ENCODE measurements around the gene PUSL1.

PUSL1 gene

GRCh38 chr1:1318131-1318652 lies 9.8 kb downstream of the PUSL1 start:
- Histone ChIP-seq H3K9me3 (ENCODE audit: control insufficient read depth, low read length) (no peaks in the 10 kb centered on the region), H3K4me3 (ENCODE audit: insufficient read depth, low read depth, low read length) (no peak overlapping the region), H3K36me3 (ENCODE audit: control insufficient read depth, insufficient read depth, low read length) (peaks cover 20% of the 10 kb centered on the region), H3K27me3 (ENCODE audit: control insufficient read depth, insufficient read depth, low read length, poor library complexity, severe bottlenecking) (no peaks in the 10 kb centered on the region), H3K27ac (ENCODE audit: insufficient read depth, low read depth, low read length, poor library complexity, severe bottlenecking) (no peak overlapping the region), H3K4me1 (ENCODE audit: control insufficient read depth, insufficient read depth, low read length) (peaks cover 6% of the 10 kb centered on the region)
- WGBS, 2 experiments, result 94 to 95% methylated on average over 9 of the region's 9 CpGs

- H3K4me1 ChIP-seq (ENCODE audit: control insufficient read depth, insufficient read depth, low read length), result peaks cover 6% of the 10 kb centered on the region
- 93% methylated on average over 36 of the region's 36 CpGs for WGBS, 2 experiments
- H3K27ac ChIP-seq (ENCODE audit: insufficient read depth, low read depth, low read length, poor library complexity, severe bottlenecking), result no peak overlapping the region
- H3K36me3 ChIP-seq (ENCODE audit: control insufficient read depth, insufficient read depth, low read length), result peaks cover 17% of the 10 kb centered on the region
- no peaks in the 10 kb centered on the region for H3K27me3 ChIP-seq (ENCODE audit: control insufficient read depth, insufficient read depth, low read length, poor library complexity, severe bottlenecking)
- H3K9me3 ChIP-seq (ENCODE audit: control insufficient read depth, low read length), result no peaks in the 10 kb centered on the region
- no peak overlapping the region for H3K4me3 ChIP-seq (ENCODE audit: insufficient read depth, low read depth, low read length)
Observed at GRCh38 chr1:1318777-1319645, 10.6 kb downstream of the PUSL1 start.

DNA sequence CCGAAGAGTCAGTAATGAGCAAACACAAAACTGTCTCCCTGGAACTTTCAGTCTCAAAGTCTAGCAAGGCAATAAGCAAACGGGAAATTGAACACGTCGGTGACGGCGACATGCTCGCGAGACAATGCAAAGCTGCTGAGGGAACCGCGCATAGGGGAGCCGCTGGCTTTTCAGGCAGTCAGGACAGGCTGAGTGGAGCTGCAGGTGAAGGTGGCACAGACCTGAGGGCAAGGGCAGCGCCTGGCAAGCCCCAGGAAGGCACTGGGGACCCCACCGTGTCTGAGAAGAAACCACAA lies 11.2 kb downstream of the PUSL1 start:
- WGBS, 2 experiments, result 96% methylated on average over 13 of the region's 13 CpGs
- H3K27me3 ChIP-seq (ENCODE audit: control insufficient read depth, insufficient read depth, low read length, poor library complexity, severe bottlenecking), result no peaks in the 10 kb centered on the region
- H3K36me3 ChIP-seq (ENCODE audit: control insufficient read depth, insufficient read depth, low read length), result peaks cover 17% of the 10 kb centered on the region
- H3K27ac ChIP-seq (ENCODE audit: insufficient read depth, low read depth, low read length, poor library complexity, severe bottlenecking), result no peak overlapping the region
- H3K4me1 ChIP-seq (ENCODE audit: control insufficient read depth, insufficient read depth, low read length), result peaks cover 6% of the 10 kb centered on the region
- no peak overlapping the region for H3K4me3 ChIP-seq (ENCODE audit: insufficient read depth, low read depth, low read length)
- H3K9me3 ChIP-seq (ENCODE audit: control insufficient read depth, low read length), result no peaks in the 10 kb centered on the region

- WGBS, 2 experiments, result 94 to 95% methylated on average over 23 of the region's 23 CpGs
- no peak overlapping the region for H3K27ac ChIP-seq (ENCODE audit: insufficient read depth, low read depth, low read length, poor library complexity, severe bottlenecking)
- H3K9me3 ChIP-seq (ENCODE audit: control insufficient read depth, low read length), result no peaks in the 10 kb centered on the region
- peaks cover 17% of the 10 kb centered on the region for H3K36me3 ChIP-seq (ENCODE audit: control insufficient read depth, insufficient read depth, low read length)
- H3K4me3 ChIP-seq (ENCODE audit: insufficient read depth, low read depth, low read length), result no peak overlapping the region
- H3K4me1 ChIP-seq (ENCODE audit: control insufficient read depth, insufficient read depth, low read length), result peaks cover 9% of the 10 kb centered on the region
- H3K27me3 ChIP-seq (ENCODE audit: control insufficient read depth, insufficient read depth, low read length, poor library complexity, severe bottlenecking), result no peaks in the 10 kb centered on the region
Observed at GRCh38 chr1:1320666-1321448, 12.5 kb downstream of the PUSL1 start.

- Histone ChIP-seq H3K9me3 (ENCODE audit: control insufficient read depth, low read length) (no peaks in the 10 kb centered on the region), H3K36me3 (ENCODE audit: control insufficient read depth, insufficient read depth, low read length) (peaks cover 17% of the 10 kb centered on the region), H3K27me3 (ENCODE audit: control insufficient read depth, insufficient read depth, low read length, poor library complexity, severe bottlenecking) (no peaks in the 10 kb centered on the region), H3K4me1 (ENCODE audit: control insufficient read depth, insufficient read depth, low read length) (peaks cover 4% of the 10 kb centered on the region), H3K27ac (ENCODE audit: insufficient read depth, low read depth, low read length, poor library complexity, severe bottlenecking) (no peak overlapping the region), H3K4me3 (ENCODE audit: insufficient read depth, low read depth, low read length) (no peak overlapping the region)
- 94 to 95% methylated on average over 8 of the region's 8 CpGs for WGBS, 2 experiments
Observed at GRCh38 chr1:1321477-1321876, 13.1 kb downstream of the PUSL1 start.

- Histone ChIP-seq H3K36me3 (ENCODE audit: control insufficient read depth, insufficient read depth, low read length) (peaks cover 17% of the 10 kb centered on the region), H3K4me1 (ENCODE audit: control insufficient read depth, insufficient read depth, low read length) (peaks cover 4% of the 10 kb centered on the region), H3K27ac (ENCODE audit: insufficient read depth, low read depth, low read length, poor library complexity, severe bottlenecking) (no peak overlapping the region), H3K9me3 (ENCODE audit: control insufficient read depth, low read length) (no peaks in the 10 kb centered on the region), H3K4me3 (ENCODE audit: insufficient read depth, low read depth, low read length) (no peak overlapping the region), H3K27me3 (ENCODE audit: control insufficient read depth, insufficient read depth, low read length, poor library complexity, severe bottlenecking) (no peaks in the 10 kb centered on the region)
- WGBS, 2 experiments, result 94 to 95% methylated on average over 8 of the region's 14 CpGs
Observed at GRCh38 chr1:1322418-1322817, 14.0 kb downstream of the PUSL1 start.

DNA sequence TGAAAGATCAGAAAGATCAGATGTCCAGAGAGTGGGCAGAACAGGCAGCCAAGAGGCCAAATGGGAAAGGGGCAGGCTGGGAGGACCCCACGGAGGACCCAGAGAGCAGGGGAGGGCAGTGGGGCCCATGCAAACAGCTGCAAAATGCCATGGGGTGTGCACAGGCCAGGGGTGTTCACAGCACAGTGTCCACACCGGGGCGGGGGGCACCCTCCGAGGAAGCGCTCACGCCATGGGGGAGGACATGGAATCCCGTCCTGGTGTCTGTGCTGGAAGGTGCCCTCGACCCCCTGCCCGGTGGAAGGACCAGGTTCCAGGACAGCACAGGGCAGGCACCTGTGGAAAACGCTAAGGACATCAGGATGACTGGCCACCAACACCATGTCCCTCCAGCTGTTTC lies 14.6 kb downstream of the PUSL1 start:
- Histone ChIP-seq H3K36me3 (ENCODE audit: control insufficient read depth, insufficient read depth, low read length) (peaks cover 17% of the 10 kb centered on the region), H3K27ac (ENCODE audit: insufficient read depth, low read depth, low read length, poor library complexity, severe bottlenecking) (no peak overlapping the region), H3K9me3 (ENCODE audit: control insufficient read depth, low read length) (no peaks in the 10 kb centered on the region), H3K27me3 (ENCODE audit: control insufficient read depth, insufficient read depth, low read length, poor library complexity, severe bottlenecking) (no peaks in the 10 kb centered on the region), H3K4me3 (ENCODE audit: insufficient read depth, low read depth, low read length) (no peak overlapping the region), H3K4me1 (ENCODE audit: control insufficient read depth, insufficient read depth, low read length) (peaks cover 4% of the 10 kb centered on the region)
- WGBS, 2 experiments, result 94 to 97% methylated on average over 10 of the region's 10 CpGs

- Histone ChIP-seq H3K4me1 (ENCODE audit: control insufficient read depth, insufficient read depth, low read length) (peaks cover 4% of the 10 kb centered on the region), H3K36me3 (ENCODE audit: control insufficient read depth, insufficient read depth, low read length) (peaks cover 13% of the 10 kb centered on the region), H3K27ac (ENCODE audit: insufficient read depth, low read depth, low read length, poor library complexity, severe bottlenecking) (no peak overlapping the region), H3K4me3 (ENCODE audit: insufficient read depth, low read depth, low read length) (peak overlapping the region; percentile 81), H3K9me3 (ENCODE audit: control insufficient read depth, low read length) (no peaks in the 10 kb centered on the region), H3K27me3 (ENCODE audit: control insufficient read depth, insufficient read depth, low read length, poor library complexity, severe bottlenecking) (no peaks in the 10 kb centered on the region)
- 1% methylated on average over 40 of the region's 41 CpGs for WGBS, 2 experiments
Observed at GRCh38 chr1:1324084-1324523, 15.7 kb downstream of the PUSL1 start.

GRCh38 chr1:1324524-1325287 lies 16.3 kb downstream of the PUSL1 start, which contains the start of the genes CPTP and INTS11:
Gene CPTP (plus strand): TSS chr1:1324802. CDS start chr1:1326911, 2,109 bp downstream.
Gene INTS11 (minus strand): TSS chr1:1324660. CDS start chr1:1324608, 52 bp downstream.
- WGBS, 2 experiments, result 1% methylated on average over 84 of the region's 84 CpGs
- Histone ChIP-seq H3K27me3 (ENCODE audit: control insufficient read depth, insufficient read depth, low read length, poor library complexity, severe bottlenecking) (no peaks in the 10 kb centered on the region), H3K36me3 (ENCODE audit: control insufficient read depth, insufficient read depth, low read length) (peaks cover 8% of the 10 kb centered on the region), H3K9me3 (ENCODE audit: control insufficient read depth, low read length) (no peaks in the 10 kb centered on the region), H3K4me3 (ENCODE audit: insufficient read depth, low read depth, low read length) (peak within 1 kb of the TSS; percentile 81), H3K27ac (ENCODE audit: insufficient read depth, low read depth, low read length, poor library complexity, severe bottlenecking) (no peak within 1 kb of the TSS), H3K4me1 (ENCODE audit: control insufficient read depth, insufficient read depth, low read length) (peaks cover 4% of the 10 kb centered on the region)

Measured in ectodermal cell (in vitro differentiated cells).